ENCODE results near the gene CD44.

CD44 gene

GRCh38 chr11:35197292-35197691 is 58.3 kb downstream of the CD44 start:
- H3K9me3 ChIP-seq (ENCODE audit: severe bottlenecking), result no peaks in the 10 kb centered on the region
- DNase-seq, result no peak
- no peak for TF ChIP-seq CTCF (IDR thresholded peaks at IDR 0.05; ENCODE audit: low read depth, low read length)
- no peaks in the 10 kb centered on the region for H3K36me3 ChIP-seq
- H3K4me3 ChIP-seq (ENCODE audit: low read depth, low read length), result no peak overlapping the region
- H3K27ac ChIP-seq, result no peak overlapping the region
- H3K27me3 ChIP-seq (ENCODE audit: insufficient read depth, low read depth, severe bottlenecking), result no peaks in the 10 kb centered on the region

- H3K27me3 ChIP-seq (ENCODE audit: insufficient read depth, low read depth, severe bottlenecking), result no peaks in the 10 kb centered on the region
- no peak for TF ChIP-seq CTCF (IDR thresholded peaks at IDR 0.05; ENCODE audit: low read depth, low read length)
- H3K9me3 ChIP-seq (ENCODE audit: severe bottlenecking), result no peaks in the 10 kb centered on the region
- H3K4me3 ChIP-seq (ENCODE audit: low read depth, low read length), result no peak overlapping the region
- no peaks in the 10 kb centered on the region for H3K36me3 ChIP-seq
- H3K27ac ChIP-seq, result no peak overlapping the region
- DNase-seq, result no peak
Observed at GRCh38 chr11:35200811-35201341, 61.9 kb downstream of the CD44 start.

- DNase-seq, result no peak
- no peak for TF ChIP-seq CTCF (IDR thresholded peaks at IDR 0.05; ENCODE audit: low read depth, low read length)
- no peaks in the 10 kb centered on the region for H3K9me3 ChIP-seq (ENCODE audit: severe bottlenecking)
- H3K36me3 ChIP-seq, result no peaks in the 10 kb centered on the region
- no peaks in the 10 kb centered on the region for H3K27me3 ChIP-seq (ENCODE audit: insufficient read depth, low read depth, severe bottlenecking)
- H3K4me3 ChIP-seq (ENCODE audit: low read depth, low read length), result no peak overlapping the region
- H3K27ac ChIP-seq, result no peak overlapping the region
Observed at GRCh38 chr11:35204614-35205013, 65.6 kb downstream of the CD44 start.

GRCh38 chr11:35206616-35207015 is 67.6 kb downstream of the CD44 start:
- no peaks in the 10 kb centered on the region for H3K36me3 ChIP-seq
- H3K27ac ChIP-seq, result no peak overlapping the region
- H3K9me3 ChIP-seq (ENCODE audit: severe bottlenecking), result peaks cover 4% of the 10 kb centered on the region
- DNase-seq, result no peak
- H3K27me3 ChIP-seq (ENCODE audit: insufficient read depth, low read depth, severe bottlenecking), result no peaks in the 10 kb centered on the region
- TF ChIP-seq CTCF (IDR thresholded peaks at IDR 0.05; ENCODE audit: low read depth, low read length), result no peak
- no peak overlapping the region for H3K4me3 ChIP-seq (ENCODE audit: low read depth, low read length)

- Histone ChIP-seq H3K27ac (no peak overlapping the region), H3K9me3 (ENCODE audit: severe bottlenecking) (peaks cover 4% of the 10 kb centered on the region), H3K27me3 (ENCODE audit: insufficient read depth, low read depth, severe bottlenecking) (no peaks in the 10 kb centered on the region), H3K36me3 (no peaks in the 10 kb centered on the region), H3K4me3 (ENCODE audit: low read depth, low read length) (no peak overlapping the region)
- DNase-seq, result no peak
- TF ChIP-seq CTCF (IDR thresholded peaks at IDR 0.05; ENCODE audit: low read depth, low read length), result no peak
Observed at GRCh38 chr11:35207471-35208403, 68.8 kb downstream of the CD44 start.
